Panc1 (cell line): Measurements from ENCODE around the gene AFF3. TPM values are rescaled to one million over a fixed set of nuclear protein-coding genes. Genes with fewer than 3 reads are reported as not detected.

Source experiments
- ATAC-seq: fragments of 200-7000 bp; cut with Tn5 transposase; 2 replicates; pipeline ENCODE4 v1.9.1; 2020; ENCODE audit warnings: mild to moderate bottlenecking, moderate library complexity
- BruUV-seq: library from RNA; stranded (reverse); fragments of 400-500 nt; replicated peaks from 2 replicates; lab custom pipeline; 2021; lab: Mats Ljungman, UMichigan
- CTCF ChIA-PET: fragments of 300-600 bp; sonication (Branson Sonifier 250); formaldehyde crosslinking; loops from one replicate; lab custom pipeline; 2022; ENCODE audit warnings: antibody characterized with exemption; lab: Charles Lee
- POLR2A ChIA-PET: fragments of 300-600 bp; sonication (Branson Sonifier 250); formaldehyde crosslinking; loops from one replicate; lab custom pipeline; 2022; ENCODE audit warnings: antibody characterized with exemption; lab: Charles Lee
- DNase-seq: peaks from one replicate; pipeline ENCODE4 v3.0.0-alpha.2; 2010; ENCODE audit warnings: low read depth, low spot score
- H3K27ac ChIP-seq: 2 replicates; pipeline ENCODE4 v1.5.1; 2011; ENCODE audit warnings: mild to moderate bottlenecking, low read length, inconsistent platforms
- H3K27me3 ChIP-seq: fragments of 200-500 bp; sonication (Bioruptor generic); 2 replicates; pipeline ENCODE4 v1.6.0; 2014; ENCODE audit warnings: low read length, inconsistent platforms; ENCODE audit not compliant: control insufficient read depth, insufficient read depth
- H3K36me3 ChIP-seq: fragments of 200-500 bp; sonication (Bioruptor generic); 2 replicates; pipeline ENCODE4 v1.5.1; 2014; ENCODE audit warnings: inconsistent platforms, mild to moderate bottlenecking, low read length, moderate library complexity; ENCODE audit not compliant: control insufficient read depth, insufficient read depth
- H3K4me1 ChIP-seq: 2 replicates; pipeline ENCODE4 v1.5.1; 2011; ENCODE audit warnings: inconsistent platforms, mild to moderate bottlenecking, low read length, moderate library complexity; ENCODE audit not compliant: control insufficient read depth, insufficient read depth
- H3K4me3 ChIP-seq, 2 experiments: 2 replicates each; pipeline ENCODE4 v1.5.1; 2011 to 2012; ENCODE audit warnings: low read depth in 2 of 2, low read length in 2 of 2, mild to moderate bottlenecking in 2 of 2, inconsistent platforms in 1 of 2, moderate library complexity in 1 of 2
- H3K9me3 ChIP-seq: fragments of 200-500 bp; sonication (Bioruptor generic); 2 replicates; pipeline ENCODE4 v1.5.1; 2014; ENCODE audit warnings: low read depth, mild to moderate bottlenecking, inconsistent platforms, low read length, moderate library complexity; ENCODE audit not compliant: control insufficient read depth, insufficient read depth
- CTCF ChIP-seq: fragments of 450-650 bp; IDR thresholded peaks from 2 replicates; pipeline ENCODE4 v1.5.1; 2017; ENCODE audit warnings: mild to moderate bottlenecking
- POLR2AphosphoS5 ChIP-seq: IDR thresholded peaks from 2 replicates; pipeline ENCODE4 v1.6.1; 2012; ENCODE audit warnings: mild to moderate bottlenecking, low read depth, low read length, moderate library complexity
- REST ChIP-seq, 2 experiments: IDR thresholded peaks; 2 replicates each; pipeline ENCODE4 v1.6.1; 2011 to 2012; ENCODE audit warnings: low read depth in 2 of 2, control low read depth in 1 of 2, low read length in 1 of 2, mild to moderate bottlenecking in 1 of 2, moderate library complexity in 1 of 2; ENCODE audit not compliant: insufficient read depth in 1 of 2
- SIN3A ChIP-seq: IDR thresholded peaks from 2 replicates; pipeline ENCODE4 v1.6.1; 2012; ENCODE audit warnings: low read depth, mild to moderate bottlenecking, low read length, moderate library complexity, borderline replicate concordance; ENCODE audit not compliant: insufficient read depth
- TCF7L2 ChIP-seq: IDR thresholded peaks from 2 replicates; pipeline ENCODE4 v1.6.1; 2011; ENCODE audit warnings: mild to moderate bottlenecking, low read depth, low read length, inconsistent platforms
- in situ Hi-C: cut with HindIII; loops from 2 replicates; pipeline ENCODE4 v1.10.0; 2016; ENCODE audit warnings: low sequenced_read_pairs, low pct_unique_long_range_greater_than_20kb
- intact Hi-C: fragments of 100-400 bp; cut with micrococcal nuclease; formaldehyde crosslinking; loops from one replicate; pipeline ENCODE4 v1.10.0; 2022; ENCODE audit not compliant: unreplicated experiment
- total RNA-seq: library from RNA; stranded (reverse); gene quantifications from one replicate; pipeline ENCODE4 v1.2.1, GENCODE V29; 2021; ENCODE audit not compliant: unreplicated experiment

Gene AFF3
- total RNA-seq, 1 experiment from 2014 or later = 2.2 TPM

- H3K36me3 ChIP-seq = no peaks in the 10 kb centered on the region
- no peaks in the 10 kb centered on the region for H3K9me3 ChIP-seq
- peaks cover 5% of the 10 kb centered on the region; the same call in 1 of the 2 replicates for H3K27me3 ChIP-seq
- no peak for ATAC-seq
- no peaks in the 10 kb centered on the region for H3K4me1 ChIP-seq
- no peak for DNase-seq
- CTCF ChIA-PET = no interaction called here
- in situ Hi-C loops = no loop called here
- TF ChIP-seq POLR2AphosphoS5 (no peak), TCF7L2 (no peak), SIN3A (no peak), CTCF (no peak), REST (IDR thresholded peaks at IDR 0.05; ENCODE audit: insufficient read depth in 1 of 2, low read depth in 2 of 2, low read length in 1 of 2) (no peak)
- no peak overlapping the region for H3K4me3 ChIP-seq
- intact Hi-C loops = no loop called here
- no peak overlapping the region for H3K27ac ChIP-seq
- no TSS peak for BruUV-seq
- POLR2A ChIA-PET = no interaction called here
Measured at GRCh38 chr2:99900556-99900955, 241.8 kb downstream of the AFF3 start.

- H3K9me3 ChIP-seq = no peaks in the 10 kb centered on the region
- no peaks in the 10 kb centered on the region for H3K4me1 ChIP-seq
- intact Hi-C loops (no loop called here), in situ Hi-C loops (no loop called here)
- H3K27ac ChIP-seq = no peak overlapping the region
- H3K27me3 ChIP-seq = peaks cover 5% of the 10 kb centered on the region; the same call in 1 of the 2 replicates
- DNase-seq (no peak), ATAC-seq (no peak)
- BruUV-seq = no TSS peak
- CTCF ChIA-PET = no interaction called here
- no peak for TF ChIP-seq TCF7L2
- no peak for TF ChIP-seq SIN3A
- TF ChIP-seq POLR2AphosphoS5 = no peak
- TF ChIP-seq CTCF = no peak
- TF ChIP-seq REST (IDR thresholded peaks at IDR 0.05; ENCODE audit: insufficient read depth in 1 of 2, low read depth in 2 of 2, low read length in 1 of 2) = no peak
- POLR2A ChIA-PET = no interaction called here
- H3K4me3 ChIP-seq = no peak overlapping the region
- H3K36me3 ChIP-seq = no peaks in the 10 kb centered on the region
Measured at GRCh38 chr2:99899882-99900281, 242.5 kb downstream of the AFF3 start.
